ENCODE measurements around the gene VSTM5. TPM values are rescaled to one million over a fixed set of nuclear protein-coding genes. Genes with fewer than 3 reads are reported as not detected.

The VSTM5 gene
- total and polyA plus RNA-seq, 2 of the 8 experiments (the other 6 are each of a cell fraction or from before 2014, with no cell fraction given) = 0.22 to 0.70 TPM

- no peak overlapping the region for H2BK5ac ChIP-seq (ENCODE audit: low read depth, low read length)
- H2AFZ ChIP-seq (ENCODE audit: low read length) = no peak overlapping the region
- H3K9me3 ChIP-seq (ENCODE audit: insufficient read depth in 2 of 2, low read depth in 1 of 2, low read length in 1 of 2) = no peaks in the 10 kb centered on the region
- H3K79me1 ChIP-seq (ENCODE audit: low read depth, low read length) = no peaks in the 10 kb centered on the region
- H3K27me3 ChIP-seq (replicated peaks in 1 of 4; ENCODE audit: control insufficient read depth in 3 of 4, extremely low read depth in 1 of 4, insufficient read depth in 3 of 4, low read length in 3 of 4) = no peaks in the 10 kb centered on the region; a peak in 2 of 7 replicates
- TF ChIP-seq HDAC6 (IDR thresholded peaks at IDR 0.05; ENCODE audit: low read depth, low read length) (no peak), NRF1 (IDR thresholded peaks at IDR 0.05; ENCODE audit: low read depth, low read length) (no peak), SP4 (IDR thresholded peaks at IDR 0.05; ENCODE audit: low read length) (no peak), JUN (IDR thresholded peaks at IDR 0.05; ENCODE audit: low read depth, low read length) (no peak), RAD21 (IDR thresholded peaks at IDR 0.05 in 1 of 2, conservative IDR thresholded peaks at IDR 0.05 in 1 of 2; ENCODE audit: low read depth in 2 of 2, low read length in 2 of 2) (no peak), FOSL1 (IDR thresholded peaks at IDR 0.05; ENCODE audit: insufficient read depth, low read depth, low read length) (no peak), BRCA1 (IDR thresholded peaks at IDR 0.05; ENCODE audit: low read depth, low read length) (no peak), TEAD4 (IDR thresholded peaks at IDR 0.05; ENCODE audit: low read depth, low read length) (no peak)
- FAIRE-seq = no peak
- POLR2A ChIA-PET (ENCODE audit: partially characterized antibody) = interaction anchor here (0.6 to 1.0 kb wide), 2 partner anchors 22 to 650 kb away, joined by 3 read pairs; no protein-coding TSS in a partner anchor
- no peak overlapping the region for H2AK5ac ChIP-seq (ENCODE audit: low read depth, low read length)
- no peak for DNase-seq (ENCODE audit: low read depth in 1 of 2, low spot score in 2 of 2)
- no peak overlapping the region for H4K5ac ChIP-seq (ENCODE audit: insufficient read length, low read depth, low read length)
- no peak overlapping the region for H3K4ac ChIP-seq (replicated peaks; ENCODE audit: insufficient read length, low read depth, low read length)
- no peak overlapping the region for H3K9ac ChIP-seq (replicated peaks in 1 of 4; ENCODE audit: extremely low read depth in 1 of 4, low read depth in 3 of 4, low read length in 3 of 4)
- no peak overlapping the region for H3K18ac ChIP-seq (ENCODE audit: extremely low read depth, low read length)
- H3K56ac ChIP-seq (replicated peaks; ENCODE audit: insufficient read length, low read depth, low read length) = no peak overlapping the region
- H2BK20ac ChIP-seq (ENCODE audit: low read length) = no peak overlapping the region
- no peak overlapping the region for H4K8ac ChIP-seq (ENCODE audit: extremely low read depth, insufficient read depth, low read length)
- no peak overlapping the region for H3K14ac ChIP-seq (ENCODE audit: insufficient read length)
- WGBS, 2 experiments (ENCODE audit: extremely low coverage in 1 of 2, insufficient coverage in 1 of 2, insufficient read length in 1 of 2, insufficient replicate concordance in 2 of 2, low coverage in 1 of 2, low lambda C conversion rate in 2 of 2, missing lambda C conversion rate in 1 of 2) = 78% methylated on average over 7 of the region's 7 CpGs; no CpG with 5 or more reads in 1 of the 2 experiments
- H3K4me3 ChIP-seq (ENCODE audit: extremely low read depth in 1 of 4, insufficient read depth in 2 of 4, low read depth in 3 of 4, low read length in 4 of 4) = no peak overlapping the region
- no peaks in the 10 kb centered on the region for H3K23me2 ChIP-seq (ENCODE audit: low read depth, low read length)
- H3K27ac ChIP-seq (ENCODE audit: low read depth, low read length) = no peak overlapping the region
- H2BK120ac ChIP-seq (replicated peaks; ENCODE audit: low read depth, low read length) = no peak overlapping the region
- H3K4me1 ChIP-seq (replicated peaks in 1 of 4; ENCODE audit: control insufficient read depth in 3 of 4, insufficient read depth in 4 of 4, low read length in 3 of 4) = peaks cover 0 to 1% (median under 1%) of the 10 kb centered on the region in 4 experiments; a peak in 1 of 7 replicates
- H3K79me2 ChIP-seq (ENCODE audit: control insufficient read depth in 1 of 2, insufficient read depth in 2 of 2, low read length in 2 of 2) = no peaks in the 10 kb centered on the region
- no peak overlapping the region for H3K23ac ChIP-seq (ENCODE audit: insufficient read length)
- H2BK12ac ChIP-seq (ENCODE audit: low read depth, low read length) = no peak overlapping the region
- no peaks in the 10 kb centered on the region for H3K36me3 ChIP-seq (ENCODE audit: control insufficient read depth in 2 of 4, insufficient read depth in 4 of 4, low read length in 3 of 4)
- CTCF ChIA-PET (ENCODE audit: partially characterized antibody) = interaction anchor here (0.8 to 1.7 kb wide), 4 partner anchors 14 to 51 kb away, joined by 3 to 6 read pairs (median 4); no protein-coding TSS in a partner anchor
- H4K20me1 ChIP-seq (replicated peaks in 1 of 2; ENCODE audit: control insufficient read depth in 1 of 2, insufficient read depth in 2 of 2, low read length in 2 of 2) = no peaks in the 10 kb centered on the region
- H4K91ac ChIP-seq (replicated peaks; ENCODE audit: insufficient read length, low read length) = no peak overlapping the region
- H2BK15ac ChIP-seq (ENCODE audit: low read length) = no peak overlapping the region
- H3K4me2 ChIP-seq (ENCODE audit: insufficient read depth in 1 of 2, low read depth in 2 of 2, low read length in 2 of 2) = no peak overlapping the region
Observed at GRCh38 chr11:93844568-93844967, 5.8 kb downstream of the VSTM5 start.
